ENCODE results near the gene NUDT8.

The NUDT8 gene

GRCh38 chr11:67632175-67632981 lies 2.6 kb upstream of the NUDT8 start:
- Histone ChIP-seq H3K4me3 (ENCODE audit: low read depth, low read length) (no peak overlapping the region), H3K9ac (ENCODE audit: low read depth, low read length) (no peak overlapping the region), H3K27ac (ENCODE audit: low read depth, low read length) (no peak overlapping the region), H3K9me3 (ENCODE audit: control insufficient read depth, insufficient read depth, low read length) (no peaks in the 10 kb centered on the region), H3K36me3 (ENCODE audit: control insufficient read depth, insufficient read depth, low read length) (peaks cover 1% of the 10 kb centered on the region; the same call in 1 of the 2 replicates), H3K4me1 (ENCODE audit: control insufficient read depth, insufficient read depth, low read length) (peaks cover 11% of the 10 kb centered on the region; the same call in 1 of the 2 replicates), H3K27me3 (ENCODE audit: control insufficient read depth, insufficient read depth, low read length) (no peaks in the 10 kb centered on the region)

GRCh38 chr11:67631853-67632174 lies 2.1 kb upstream of the NUDT8 start:
- no peaks in the 10 kb centered on the region for H3K27me3 ChIP-seq (ENCODE audit: control insufficient read depth, insufficient read depth, low read length)
- no peak overlapping the region for H3K27ac ChIP-seq (ENCODE audit: low read depth, low read length)
- H3K4me1 ChIP-seq (ENCODE audit: control insufficient read depth, insufficient read depth, low read length), result peaks cover 11% of the 10 kb centered on the region; the same call in 1 of the 2 replicates
- H3K9ac ChIP-seq (ENCODE audit: low read depth, low read length), result no peak overlapping the region
- H3K9me3 ChIP-seq (ENCODE audit: control insufficient read depth, insufficient read depth, low read length), result no peaks in the 10 kb centered on the region
- peaks cover 4% of the 10 kb centered on the region; the same call in 1 of the 2 replicates for H3K36me3 ChIP-seq (ENCODE audit: control insufficient read depth, insufficient read depth, low read length)
- H3K4me3 ChIP-seq (ENCODE audit: low read depth, low read length), result no peak overlapping the region

DNA sequence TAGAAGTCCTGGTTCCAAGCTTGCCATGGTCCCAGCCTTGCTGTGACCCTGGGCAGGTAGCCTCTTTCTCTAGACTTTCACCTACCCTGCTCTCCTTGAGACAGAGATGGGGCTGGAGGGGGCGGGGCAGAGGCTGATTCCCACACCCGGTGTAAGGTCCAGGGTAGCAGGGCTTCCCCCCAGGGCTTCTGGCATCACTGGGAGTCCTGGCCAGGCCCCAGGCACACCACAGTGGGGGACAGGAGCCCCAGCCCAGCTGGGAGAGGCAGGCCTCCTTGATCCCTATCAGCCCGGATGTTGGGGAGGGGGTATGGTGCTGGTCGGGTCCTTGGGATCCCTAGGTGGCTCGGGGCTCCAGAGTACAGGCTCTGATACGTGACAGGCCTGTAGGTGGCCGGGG lies 1.7 kb upstream of the NUDT8 start:
- H3K9ac ChIP-seq (ENCODE audit: low read depth, low read length), result no peak overlapping the region; the same call in 1 of the 2 replicates

DNA sequence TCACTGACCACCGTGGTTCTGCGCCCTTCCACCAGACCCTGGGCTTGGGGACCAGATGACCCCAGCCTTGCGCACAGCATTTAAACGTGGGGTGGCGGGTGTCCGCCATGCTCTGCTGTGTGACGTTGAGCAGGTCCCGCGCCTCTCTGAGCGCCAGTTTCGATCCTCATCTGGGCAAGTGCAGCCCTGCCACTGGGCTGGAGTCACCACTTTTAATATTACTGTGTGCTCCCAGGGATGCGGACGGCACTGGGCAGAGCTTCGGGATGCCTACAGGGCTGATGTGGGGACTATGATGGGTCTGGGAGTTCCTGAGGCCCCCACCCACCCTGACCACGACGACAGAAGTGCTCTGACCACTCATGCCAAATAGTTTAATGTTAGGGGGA lies 1.2 kb upstream of the NUDT8 start:
- peak overlapping the region; percentile 93 for H3K27ac ChIP-seq (ENCODE audit: low read depth, low read length)
- no peaks in the 10 kb centered on the region for H3K27me3 ChIP-seq (ENCODE audit: control insufficient read depth, insufficient read depth, low read length)
- H3K9ac ChIP-seq (ENCODE audit: low read depth, low read length), result peak overlapping the region; percentile 78
- peaks cover 6% of the 10 kb centered on the region for H3K36me3 ChIP-seq (ENCODE audit: control insufficient read depth, insufficient read depth, low read length)
- H3K9me3 ChIP-seq (ENCODE audit: control insufficient read depth, insufficient read depth, low read length), result no peaks in the 10 kb centered on the region
- peaks cover 11% of the 10 kb centered on the region; the same call in 1 of the 2 replicates for H3K4me1 ChIP-seq (ENCODE audit: control insufficient read depth, insufficient read depth, low read length)
- peak overlapping the region; percentile 94 for H3K4me3 ChIP-seq (ENCODE audit: low read depth, low read length)

More for the DNA sequence above, 1.7 kb upstream of the NUDT8 start:
- Histone ChIP-seq H3K27ac (ENCODE audit: low read depth, low read length) (peak overlapping the region; percentile 93), H3K4me1 (ENCODE audit: control insufficient read depth, insufficient read depth, low read length) (peaks cover 11% of the 10 kb centered on the region; the same call in 1 of the 2 replicates), H3K27me3 (ENCODE audit: control insufficient read depth, insufficient read depth, low read length) (no peaks in the 10 kb centered on the region), H3K36me3 (ENCODE audit: control insufficient read depth, insufficient read depth, low read length) (peaks cover 4% of the 10 kb centered on the region; the same call in 1 of the 2 replicates), H3K9me3 (ENCODE audit: control insufficient read depth, insufficient read depth, low read length) (no peaks in the 10 kb centered on the region), H3K4me3 (ENCODE audit: low read depth, low read length) (no peak overlapping the region)

DNA sequence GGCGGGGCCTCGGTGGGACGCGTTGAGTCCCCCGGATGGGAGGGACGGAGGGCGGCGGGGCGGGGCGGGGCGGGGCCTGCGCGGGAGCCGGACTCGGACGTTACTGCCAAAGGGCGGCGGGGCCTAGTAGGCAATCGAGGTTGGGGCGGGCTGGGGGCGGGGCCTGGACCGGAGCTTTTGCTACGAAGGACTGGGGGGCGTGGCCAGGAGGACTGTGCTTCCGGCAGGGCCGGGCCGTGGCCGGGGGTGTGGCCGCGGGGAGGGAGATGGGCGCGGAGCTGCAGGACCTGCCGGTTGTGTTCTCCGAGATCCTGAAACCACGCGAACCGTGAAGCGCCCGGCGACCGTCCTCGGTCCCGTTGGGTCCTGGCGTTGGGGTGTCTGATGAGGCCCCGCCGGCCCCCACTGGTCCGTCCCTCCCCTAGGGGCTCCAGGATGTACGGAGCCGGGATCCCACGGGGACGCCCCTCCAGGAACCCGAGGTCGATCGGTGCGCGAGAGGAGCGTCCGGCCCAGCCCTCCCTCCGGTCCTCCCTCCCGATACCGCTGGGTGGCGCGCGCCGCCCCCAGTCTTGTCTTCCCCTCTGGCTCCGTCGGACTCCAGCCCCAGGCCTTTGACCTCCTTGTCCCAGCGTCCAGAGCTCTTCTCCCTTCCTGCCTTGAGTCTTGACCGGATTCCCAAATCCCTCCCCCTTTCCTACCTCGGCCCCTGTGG lies 648 bp upstream of the NUDT8 start:
- peaks cover 11% of the 10 kb centered on the region; the same call in 1 of the 2 replicates for H3K4me1 ChIP-seq (ENCODE audit: control insufficient read depth, insufficient read depth, low read length)
- H3K27ac ChIP-seq (ENCODE audit: low read depth, low read length), result peak overlapping the region; percentile 93
- H3K27me3 ChIP-seq (ENCODE audit: control insufficient read depth, insufficient read depth, low read length), result no peaks in the 10 kb centered on the region
- H3K36me3 ChIP-seq (ENCODE audit: control insufficient read depth, insufficient read depth, low read length), result peaks cover 6% of the 10 kb centered on the region
- peak overlapping the region; percentile 78 for H3K9ac ChIP-seq (ENCODE audit: low read depth, low read length)
- H3K4me3 ChIP-seq (ENCODE audit: low read depth, low read length), result peak overlapping the region; percentile 94
- no peaks in the 10 kb centered on the region for H3K9me3 ChIP-seq (ENCODE audit: control insufficient read depth, insufficient read depth, low read length)

DNA sequence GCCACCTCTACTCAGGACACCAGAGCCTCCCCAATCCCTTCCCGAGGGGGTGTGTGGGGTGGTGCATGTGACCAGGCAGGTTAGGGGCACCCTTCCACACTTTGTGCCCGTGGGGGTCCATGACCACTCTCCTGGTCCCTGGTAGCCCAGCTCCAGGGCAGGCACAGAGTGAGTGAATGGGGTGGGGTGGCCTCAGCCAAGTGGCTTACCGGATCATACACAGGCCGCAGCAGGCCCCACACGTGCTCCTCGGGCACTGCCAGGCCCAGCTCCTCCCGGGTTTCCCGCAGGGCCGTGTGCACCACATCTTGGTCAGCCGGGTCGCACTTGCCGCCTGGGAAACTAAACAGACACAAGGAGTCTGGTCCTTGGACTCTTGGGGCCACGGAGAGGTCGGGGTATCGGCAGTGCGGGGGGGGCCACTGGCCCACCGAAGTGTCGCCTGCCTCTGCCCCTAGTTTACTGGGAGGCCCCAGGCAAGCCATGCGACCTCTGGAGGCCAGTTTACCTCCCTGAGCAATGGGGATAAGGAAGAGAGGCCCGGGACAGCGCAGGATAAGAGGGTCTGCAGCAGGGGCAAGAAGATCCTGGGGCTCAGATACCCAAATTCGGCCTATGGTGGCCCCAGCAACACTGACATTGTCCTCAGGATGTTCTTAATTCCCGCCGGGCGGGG lies 889 bp downstream of the NUDT8 start:
- Histone ChIP-seq H3K9ac (ENCODE audit: low read depth, low read length) (no peak overlapping the region; the same call in 1 of the 2 replicates), H3K4me1 (ENCODE audit: control insufficient read depth, insufficient read depth, low read length) (peaks cover 11% of the 10 kb centered on the region; the same call in 1 of the 2 replicates), H3K9me3 (ENCODE audit: control insufficient read depth, insufficient read depth, low read length) (no peaks in the 10 kb centered on the region), H3K27me3 (ENCODE audit: control insufficient read depth, insufficient read depth, low read length) (no peaks in the 10 kb centered on the region), H3K4me3 (ENCODE audit: low read depth, low read length) (no peak overlapping the region; the same call in 1 of the 2 replicates), H3K27ac (ENCODE audit: low read depth, low read length) (peak overlapping the region; percentile 88), H3K36me3 (ENCODE audit: control insufficient read depth, insufficient read depth, low read length) (peaks cover 6% of the 10 kb centered on the region)

- H3K9me3 ChIP-seq (ENCODE audit: control insufficient read depth, insufficient read depth, low read length), result no peaks in the 10 kb centered on the region
- peaks cover 6% of the 10 kb centered on the region for H3K36me3 ChIP-seq (ENCODE audit: control insufficient read depth, insufficient read depth, low read length)
- H3K4me1 ChIP-seq (ENCODE audit: control insufficient read depth, insufficient read depth, low read length), result peaks cover 11% of the 10 kb centered on the region; the same call in 1 of the 2 replicates
- H3K27ac ChIP-seq (ENCODE audit: low read depth, low read length), result peak overlapping the region; percentile 88
- H3K9ac ChIP-seq (ENCODE audit: low read depth, low read length), result peak overlapping the region; percentile 24; the same call in 1 of the 2 replicates
- H3K4me3 ChIP-seq (ENCODE audit: low read depth, low read length), result no peak overlapping the region
- H3K27me3 ChIP-seq (ENCODE audit: control insufficient read depth, insufficient read depth, low read length), result no peaks in the 10 kb centered on the region
Measured at GRCh38 chr11:67627812-67628624, 1.7 kb downstream of the NUDT8 start.

- Histone ChIP-seq H3K4me3 (ENCODE audit: low read depth, low read length) (no peak overlapping the region), H3K27ac (ENCODE audit: low read depth, low read length) (peak overlapping the region; percentile 88), H3K36me3 (ENCODE audit: control insufficient read depth, insufficient read depth, low read length) (peaks cover 6% of the 10 kb centered on the region)
Measured at GRCh38 chr11:67627441-67627811, 2.3 kb downstream of the NUDT8 start.

GRCh38 chr11:67626970-67627369 lies 2.8 kb downstream of the NUDT8 start:
- Histone ChIP-seq H3K27ac (ENCODE audit: low read depth, low read length) (peak overlapping the region; percentile 88), H3K36me3 (ENCODE audit: control insufficient read depth, insufficient read depth, low read length) (peaks cover 6% of the 10 kb centered on the region), H3K9me3 (ENCODE audit: control insufficient read depth, insufficient read depth, low read length) (no peaks in the 10 kb centered on the region), H3K9ac (ENCODE audit: low read depth, low read length) (no peak overlapping the region), H3K4me3 (ENCODE audit: low read depth, low read length) (no peak overlapping the region), H3K27me3 (ENCODE audit: control insufficient read depth, insufficient read depth, low read length) (no peaks in the 10 kb centered on the region), H3K4me1 (ENCODE audit: control insufficient read depth, insufficient read depth, low read length) (peaks cover 11% of the 10 kb centered on the region; the same call in 1 of the 2 replicates)

More at GRCh38 chr11:67627441-67627811, 2.3 kb downstream of the NUDT8 start:
- H3K27me3 ChIP-seq (ENCODE audit: control insufficient read depth, insufficient read depth, low read length), result no peaks in the 10 kb centered on the region
- H3K9ac ChIP-seq (ENCODE audit: low read depth, low read length), result no peak overlapping the region; the same call in 1 of the 2 replicates
- no peaks in the 10 kb centered on the region for H3K9me3 ChIP-seq (ENCODE audit: control insufficient read depth, insufficient read depth, low read length)
- peaks cover 11% of the 10 kb centered on the region; the same call in 1 of the 2 replicates for H3K4me1 ChIP-seq (ENCODE audit: control insufficient read depth, insufficient read depth, low read length)
